Mesenchymal stem cell (in vitro differentiated cells and primary cell): ENCODE data around the gene TNRC6A.

Experiments used
- DNase-seq: peaks from one replicate; pipeline ENCODE4 v3.0.0-alpha.2; 2013
- H2AFZ ChIP-seq: one replicate; pipeline ENCODE4 v1.6.1; 2013; ENCODE audit warnings: low read depth, mild to moderate bottlenecking, control low read depth, inconsistent platforms, low read length, moderate library complexity
- H2AK5ac ChIP-seq: 2 replicates; pipeline ENCODE4 v1.6.1; 2013; ENCODE audit warnings: low read length, moderate library complexity, mild to moderate bottlenecking, inconsistent platforms; ENCODE audit not compliant: severe bottlenecking
- H2BK120ac ChIP-seq: one replicate; pipeline ENCODE4 v1.6.1; 2013; ENCODE audit warnings: low read depth, mild to moderate bottlenecking, inconsistent platforms, low read length, moderate library complexity
- H2BK12ac ChIP-seq, 2 experiments: one replicate each; pipeline ENCODE4 v1.6.1; 2013; ENCODE audit warnings: inconsistent platforms in 2 of 2, low read length in 2 of 2, mild to moderate bottlenecking in 2 of 2, moderate library complexity in 2 of 2, control low read depth in 1 of 2
- H2BK15ac ChIP-seq: one replicate; pipeline ENCODE4 v1.6.1; 2013; ENCODE audit warnings: mild to moderate bottlenecking, low read depth, inconsistent platforms; ENCODE audit not compliant: poor library complexity, severe bottlenecking
- H2BK5ac ChIP-seq: 2 replicates; pipeline ENCODE4 v1.6.1; 2013; ENCODE audit warnings: low read depth, mild to moderate bottlenecking, low read length, control low read depth, inconsistent platforms; ENCODE audit not compliant: poor library complexity, severe bottlenecking
- H3K14ac ChIP-seq, 2 experiments: one replicate each; pipeline ENCODE4 v1.6.1; 2013; ENCODE audit warnings: inconsistent platforms in 2 of 2, low read length in 2 of 2, control low read depth in 1 of 2, mild to moderate bottlenecking in 1 of 2, moderate library complexity in 1 of 2
- H3K18ac ChIP-seq, 2 experiments: one replicate each; pipeline ENCODE4 v1.6.1; 2013; ENCODE audit warnings: inconsistent platforms in 2 of 2, low read length in 2 of 2, control low read depth in 1 of 2, low read depth in 1 of 2, mild to moderate bottlenecking in 1 of 2
- H3K23ac ChIP-seq, 2 experiments: one replicate each; pipeline ENCODE4 v1.6.1; 2013; ENCODE audit warnings: inconsistent platforms in 2 of 2, low read length in 2 of 2, mild to moderate bottlenecking in 2 of 2, moderate library complexity in 2 of 2, control low read depth in 1 of 2
- H3K27ac ChIP-seq: 2 replicates; pipeline ENCODE4 v1.5.1; 2013; ENCODE audit warnings: mild to moderate bottlenecking, moderate library complexity, low read length, control low read depth, inconsistent platforms; ENCODE audit not compliant: poor library complexity, severe bottlenecking
- H3K27me3 ChIP-seq, 2 experiments: 2 replicates each; pipeline versions ENCODE4 v1.6.1 to v1.7.0; 2013; ENCODE audit warnings: low read length in 2 of 2, mild to moderate bottlenecking in 2 of 2, moderate library complexity in 2 of 2, control low read depth in 1 of 2, inconsistent platforms in 1 of 2; ENCODE audit not compliant: control insufficient read depth in 1 of 2, insufficient read depth in 1 of 2
- H3K36me3 ChIP-seq, 2 experiments: 2 replicates each; pipeline versions ENCODE4 v1.6.1 to v1.7.0; 2013; ENCODE audit warnings: low read length in 2 of 2, control low read depth in 1 of 2, inconsistent platforms in 1 of 2, low read depth in 1 of 2, mild to moderate bottlenecking in 1 of 2; ENCODE audit not compliant: insufficient read depth in 2 of 2, control insufficient read depth in 1 of 2
- H3K4ac ChIP-seq, 2 experiments: one replicate each; pipeline ENCODE4 v1.6.1; 2013; ENCODE audit warnings: inconsistent platforms in 2 of 2, low read length in 2 of 2, mild to moderate bottlenecking in 2 of 2, moderate library complexity in 2 of 2, control low read depth in 1 of 2, low read depth in 1 of 2
- H3K4me1 ChIP-seq: 2 replicates; pipeline ENCODE4 v1.6.1; 2013; ENCODE audit warnings: low read depth, low read length, control low read depth; ENCODE audit not compliant: control insufficient read depth, insufficient read depth
- H3K4me2 ChIP-seq: 2 replicates; pipeline ENCODE4 v1.6.1; 2013; ENCODE audit warnings: low read length, mild to moderate bottlenecking, inconsistent platforms; ENCODE audit not compliant: poor library complexity, severe bottlenecking
- H3K4me3 ChIP-seq, 2 experiments: 2 replicates each; pipeline versions ENCODE4 v1.5.1 to v1.7.0; 2013; ENCODE audit warnings: low read length in 2 of 2, mild to moderate bottlenecking in 2 of 2, control low read depth in 1 of 2, low read depth in 1 of 2; ENCODE audit not compliant: insufficient read depth in 1 of 2
- H3K79me1 ChIP-seq: replicated peaks from 2 replicates; pipeline ENCODE4 v1.6.1; 2013; ENCODE audit warnings: mild to moderate bottlenecking, control low read depth, low read length, inconsistent platforms; ENCODE audit not compliant: poor library complexity, severe bottlenecking
- H3K9ac ChIP-seq: 2 replicates; pipeline ENCODE4 v1.7.0; 2013; ENCODE audit warnings: mild to moderate bottlenecking, low read length, moderate library complexity
- H3K9me3 ChIP-seq: 2 replicates; pipeline ENCODE4 v1.7.0; 2013; ENCODE audit warnings: mild to moderate bottlenecking, low read length; ENCODE audit not compliant: control insufficient read depth
- H4K8ac ChIP-seq: one replicate; pipeline ENCODE4 v1.6.1; 2013; ENCODE audit warnings: inconsistent platforms, mild to moderate bottlenecking, low read length, moderate library complexity
- H4K91ac ChIP-seq: one replicate; pipeline ENCODE4 v1.6.1; 2013; ENCODE audit warnings: mild to moderate bottlenecking, low read length, inconsistent platforms
- WGBS: methylation state at CpG from one replicate; pipeline ENCODE4 v1.1.7; 2013; ENCODE audit warnings: mixed read lengths; 5-methylcytosine and 5-hydroxymethylcytosine counted together

Gene TNRC6A

DNA sequence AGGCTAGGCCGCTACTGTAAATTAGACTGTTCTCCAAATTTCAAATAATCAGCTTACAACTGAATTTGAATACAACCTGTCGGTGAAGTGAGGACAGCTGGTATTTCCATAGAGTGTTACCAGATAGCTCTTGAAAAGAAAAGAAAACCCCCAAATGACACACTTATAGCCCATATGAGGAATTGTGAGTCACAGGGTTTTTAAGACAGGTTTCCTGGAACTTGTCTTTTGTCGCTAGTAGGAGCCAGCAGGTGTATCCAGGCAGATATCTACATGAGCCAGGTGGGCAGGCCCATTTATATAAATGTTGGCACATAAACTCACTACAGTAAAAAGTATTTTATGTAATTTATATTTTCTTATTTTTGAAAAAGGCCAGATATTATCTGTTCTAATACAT, 24.0 kb downstream of the TNRC6A start:
- Histone ChIP-seq H3K27ac (no peak overlapping the region), H3K18ac (no peak overlapping the region), H3K27me3 (no peaks in the 10 kb centered on the region), H3K36me3 (peaks cover 0 to 24% of the 10 kb centered on the region in 2 experiments), H3K4me3 (no peak overlapping the region), H4K91ac (no peak overlapping the region), H2BK15ac (no peak overlapping the region), H3K9ac (no peak overlapping the region), H3K9me3 (no peaks in the 10 kb centered on the region), H3K4ac (no peak overlapping the region), H3K14ac (no peak overlapping the region), H3K4me1 (peaks cover 6% of the 10 kb centered on the region), H3K23ac (no peak overlapping the region), H4K8ac (no peak overlapping the region), H3K4me2 (no peak overlapping the region), H2AFZ (no peak overlapping the region), H2BK5ac (no peak overlapping the region), H3K79me1 (peaks cover 18% of the 10 kb centered on the region), H2BK12ac (no peak overlapping the region), H2BK120ac (no peak overlapping the region), H2AK5ac (no peak overlapping the region)
- DNase-seq = no peak
- no CpG with 5 or more reads among the region's 3 CpGs for WGBS

DNA sequence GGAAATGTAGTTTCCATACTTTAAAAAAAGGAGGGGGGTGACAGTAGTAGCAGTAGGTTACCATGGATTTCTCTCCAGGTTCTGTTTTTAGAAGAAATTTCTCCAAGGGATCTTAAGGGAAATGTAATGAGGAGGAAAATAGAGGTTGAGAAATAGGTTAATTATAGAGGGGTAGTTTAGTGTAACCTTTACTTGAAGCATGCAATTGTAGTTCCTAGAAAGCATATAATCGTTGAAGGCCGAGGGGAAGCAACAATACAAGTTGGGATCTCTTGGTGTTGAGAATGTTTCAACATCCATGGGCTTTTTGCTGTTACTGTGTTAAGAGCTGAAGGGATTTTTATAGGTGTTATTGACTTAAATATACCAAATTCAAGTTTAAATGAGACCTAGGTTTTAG, 25.1 kb downstream of the TNRC6A start:
- Histone ChIP-seq H2BK15ac (no peak overlapping the region), H3K14ac (no peak overlapping the region), H3K79me1 (peaks cover 21% of the 10 kb centered on the region), H4K91ac (no peak overlapping the region), H2BK5ac (no peak overlapping the region), H3K4me2 (no peak overlapping the region), H2BK120ac (no peak overlapping the region), H3K4me1 (peaks cover 2% of the 10 kb centered on the region), H3K27me3 (no peaks in the 10 kb centered on the region), H2AFZ (no peak overlapping the region), H3K9me3 (no peaks in the 10 kb centered on the region), H3K36me3 (peaks cover 0 to 35% of the 10 kb centered on the region in 2 experiments), H2BK12ac (no peak overlapping the region), H3K23ac (no peak overlapping the region), H3K27ac (no peak overlapping the region), H3K18ac (no peak overlapping the region), H4K8ac (no peak overlapping the region), H3K4me3 (no peak overlapping the region), H3K4ac (no peak overlapping the region), H3K9ac (no peak overlapping the region), H2AK5ac (no peak overlapping the region)
- 98% methylated on average over 2 of the region's 2 CpGs for WGBS
- DNase-seq = no peak

DNA sequence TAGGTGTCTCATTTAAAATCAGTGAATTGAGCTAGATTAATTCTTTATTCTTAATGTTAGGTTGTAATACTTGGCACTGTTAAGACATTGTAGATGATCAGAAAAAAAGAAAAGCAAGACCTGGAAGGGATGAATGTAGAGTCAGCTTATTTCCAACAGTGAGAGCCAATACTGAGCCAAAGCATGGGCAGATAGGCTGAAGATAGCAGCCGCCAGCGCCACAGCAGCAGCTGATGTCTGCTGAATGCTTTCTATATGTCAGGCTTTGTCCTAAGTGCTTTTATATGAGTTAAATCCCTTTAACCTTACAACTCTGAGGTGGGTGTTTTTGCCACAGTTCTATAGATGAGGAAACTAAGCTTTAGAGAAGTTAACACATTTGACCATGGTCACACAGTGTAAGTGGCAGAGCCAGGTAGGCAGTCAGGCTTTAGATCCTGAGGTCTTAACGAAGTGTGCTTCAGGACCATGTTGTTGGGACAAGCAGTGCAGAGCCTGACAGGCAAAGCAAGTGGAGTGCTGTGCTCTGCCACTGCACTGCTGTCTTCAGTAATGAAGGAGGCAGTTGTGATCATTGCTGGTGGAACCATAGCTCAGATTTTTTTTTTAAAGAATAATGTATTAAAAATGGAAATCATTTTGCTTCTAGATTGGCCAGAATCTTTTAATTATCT, 25.9 kb downstream of the TNRC6A start:
- Histone ChIP-seq H2BK120ac (no peak overlapping the region), H2AFZ (no peak overlapping the region), H3K36me3 (peaks cover 0 to 43% of the 10 kb centered on the region in 2 experiments), H4K8ac (no peak overlapping the region), H3K4me3 (no peak overlapping the region), H2BK5ac (no peak overlapping the region), H3K9me3 (no peaks in the 10 kb centered on the region), H3K4ac (no peak overlapping the region), H3K23ac (no peak overlapping the region), H3K9ac (no peak overlapping the region), H3K79me1 (peaks cover 21% of the 10 kb centered on the region), H2BK12ac (no peak overlapping the region), H4K91ac (no peak overlapping the region), H3K18ac (no peak overlapping the region), H2AK5ac (no peak overlapping the region), H2BK15ac (no peak overlapping the region), H3K4me2 (no peak overlapping the region), H3K14ac (no peak overlapping the region), H3K27ac (no peak overlapping the region), H3K4me1 (peaks cover 2% of the 10 kb centered on the region), H3K27me3 (no peaks in the 10 kb centered on the region)
- 83% methylated on average over 3 of the region's 3 CpGs for WGBS
- DNase-seq = no peak

DNA sequence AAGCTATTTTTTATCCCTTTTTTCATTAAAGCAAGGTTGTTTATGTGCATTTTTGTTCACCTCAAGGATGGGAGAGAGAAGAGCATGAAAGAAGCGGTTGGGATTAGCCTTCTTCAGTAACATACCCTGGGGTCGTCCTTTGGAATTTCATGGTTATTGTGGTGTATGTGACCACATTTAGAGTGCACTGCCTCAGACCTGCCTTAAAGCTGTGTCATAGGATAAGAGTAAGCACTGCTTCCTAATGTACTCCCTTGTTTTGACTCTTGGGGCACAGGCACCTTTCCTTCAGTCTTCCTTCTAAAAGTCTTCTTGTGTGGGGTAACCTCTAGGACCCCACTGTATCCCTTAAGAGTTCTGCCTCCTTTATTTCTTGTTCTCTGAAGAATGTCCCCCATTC, 28.9 kb downstream of the TNRC6A start:
- Histone ChIP-seq H3K9me3 (no peaks in the 10 kb centered on the region), H2BK120ac (no peak overlapping the region), H3K14ac (no peak overlapping the region), H3K9ac (no peak overlapping the region), H3K27me3 (no peaks in the 10 kb centered on the region), H3K4me1 (no peaks in the 10 kb centered on the region), H3K36me3 (peaks cover 5 to 57% of the 10 kb centered on the region in 2 experiments), H2AK5ac (no peak overlapping the region), H2AFZ (no peak overlapping the region), H2BK12ac (no peak overlapping the region), H3K27ac (no peak overlapping the region), H4K91ac (no peak overlapping the region), H2BK5ac (no peak overlapping the region), H4K8ac (no peak overlapping the region), H3K18ac (no peak overlapping the region), H3K79me1 (peaks cover 22% of the 10 kb centered on the region), H3K23ac (no peak overlapping the region), H3K4ac (no peak overlapping the region), H2BK15ac (no peak overlapping the region), H3K4me2 (no peak overlapping the region), H3K4me3 (no peak overlapping the region)
- WGBS = 93% methylated on average over 1 of the region's 2 CpGs
- DNase-seq = no peak
